Esophagus (tissue), 2 donors: ENCODE data around the gene AUH. TPM values are rescaled to one million over a fixed set of nuclear protein-coding genes. Genes with fewer than 3 reads are reported as not detected.
A peak's percentile ranks its signal among the peaks of the same experiment; 100 is the strongest.

Experiments used
- H3K27ac ChIP-seq, 2 donors: one replicate each; pipeline ENCODE4 v1.5.1; 2013; ENCODE audit warnings: low read depth in 2 of 2, mild to moderate bottlenecking in 2 of 2, inconsistent platforms in 1 of 2, low read length in 1 of 2, moderate library complexity in 1 of 2
- H3K27me3 ChIP-seq, 2 donors: one replicate each; pipeline ENCODE4 v1.6.1; 2013; ENCODE audit warnings: low read length in 2 of 2, control low read depth in 1 of 2, mild to moderate bottlenecking in 1 of 2; ENCODE audit not compliant: insufficient read depth in 2 of 2, control insufficient read depth in 1 of 2
- H3K36me3 ChIP-seq, 2 donors: one replicate each; pipeline ENCODE4 v1.6.1; 2013; ENCODE audit warnings: low read length in 1 of 2; ENCODE audit not compliant: control insufficient read depth in 2 of 2, insufficient read depth in 2 of 2
- H3K4me1 ChIP-seq, 2 donors: one replicate each; pipeline ENCODE4 v1.6.1; 2013; ENCODE audit warnings: low read length in 1 of 2; ENCODE audit not compliant: control insufficient read depth in 2 of 2, insufficient read depth in 2 of 2
- H3K4me3 ChIP-seq, 2 donors: one replicate each; pipeline ENCODE4 v1.5.1; 2013; ENCODE audit warnings: low read length in 2 of 2, mild to moderate bottlenecking in 2 of 2, low read depth in 1 of 2, moderate library complexity in 1 of 2
- H3K9me3 ChIP-seq, 2 donors: one replicate each; pipeline ENCODE4 v1.6.1; 2013; ENCODE audit warnings: mild to moderate bottlenecking in 2 of 2, low read depth in 1 of 2, low read length in 1 of 2, moderate library complexity in 1 of 2; ENCODE audit not compliant: control insufficient read depth in 2 of 2, insufficient read depth in 1 of 2
- WGBS, 2 donors: extraction: QIAGEN DNeasy Blood & Tissue Kit; methylation state at CpG; one replicate each; pipeline ENCODE4 v1.1.7; 2013; 5-methylcytosine and 5-hydroxymethylcytosine counted together
- polyA plus RNA-seq, 2 donors: library from polyadenylated mRNA; stranded (reverse); fragments of 200-250 nt; gene quantifications; one replicate each; pipeline ENCODE4 v1.2.3, GENCODE V29; 2013
- donor health status: healthy with polysubstance abuse.
- donor health status: Bipolar disorder and iron deficiency.

Gene AUH
- polyA plus RNA-seq, 2 donors, result 7.2 to 11.5 TPM

DNA sequence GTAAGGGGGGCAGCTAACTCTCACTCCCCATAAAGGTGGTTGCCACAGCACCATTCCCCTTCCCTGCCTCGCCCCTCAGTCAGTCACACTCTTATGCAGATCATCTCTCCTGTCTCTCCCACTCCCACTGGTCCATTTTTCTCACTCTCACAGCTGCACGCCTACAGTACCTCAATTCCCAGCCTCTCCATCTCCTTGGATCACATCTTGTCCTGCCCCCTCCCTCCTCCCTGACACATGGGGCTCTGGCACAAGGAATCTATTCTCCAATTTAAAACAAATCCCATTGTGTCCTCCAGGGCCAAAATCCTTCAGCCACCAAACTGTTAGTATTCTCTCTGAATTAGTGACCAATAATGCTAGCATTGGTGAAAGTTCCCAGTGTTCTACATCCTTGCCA, 114.4 kb downstream of the AUH start:
- Histone ChIP-seq H3K9me3 (no peaks in the 10 kb centered on the region), H3K27me3 (no peaks in the 10 kb centered on the region), H3K4me1 (peaks cover 0 to 3% of the 10 kb centered on the region in 2 donors), H3K27ac (no peak overlapping the region), H3K4me3 (no peak overlapping the region), H3K36me3 (no peaks in the 10 kb centered on the region)
- 94 to 97% methylated on average over 2 of the region's 2 CpGs for WGBS, 2 donors

GRCh38 chr9:91246846-91247245, 114.9 kb downstream of the AUH start:
- Histone ChIP-seq H3K4me1 (peaks cover 0 to 4% of the 10 kb centered on the region in 2 donors), H3K9me3 (no peaks in the 10 kb centered on the region), H3K36me3 (no peaks in the 10 kb centered on the region), H3K4me3 (no peak overlapping the region), H3K27ac (no peak overlapping the region), H3K27me3 (no peaks in the 10 kb centered on the region)
- 79% methylated on average over 5 of the region's 5 CpGs for WGBS, 2 donors

DNA sequence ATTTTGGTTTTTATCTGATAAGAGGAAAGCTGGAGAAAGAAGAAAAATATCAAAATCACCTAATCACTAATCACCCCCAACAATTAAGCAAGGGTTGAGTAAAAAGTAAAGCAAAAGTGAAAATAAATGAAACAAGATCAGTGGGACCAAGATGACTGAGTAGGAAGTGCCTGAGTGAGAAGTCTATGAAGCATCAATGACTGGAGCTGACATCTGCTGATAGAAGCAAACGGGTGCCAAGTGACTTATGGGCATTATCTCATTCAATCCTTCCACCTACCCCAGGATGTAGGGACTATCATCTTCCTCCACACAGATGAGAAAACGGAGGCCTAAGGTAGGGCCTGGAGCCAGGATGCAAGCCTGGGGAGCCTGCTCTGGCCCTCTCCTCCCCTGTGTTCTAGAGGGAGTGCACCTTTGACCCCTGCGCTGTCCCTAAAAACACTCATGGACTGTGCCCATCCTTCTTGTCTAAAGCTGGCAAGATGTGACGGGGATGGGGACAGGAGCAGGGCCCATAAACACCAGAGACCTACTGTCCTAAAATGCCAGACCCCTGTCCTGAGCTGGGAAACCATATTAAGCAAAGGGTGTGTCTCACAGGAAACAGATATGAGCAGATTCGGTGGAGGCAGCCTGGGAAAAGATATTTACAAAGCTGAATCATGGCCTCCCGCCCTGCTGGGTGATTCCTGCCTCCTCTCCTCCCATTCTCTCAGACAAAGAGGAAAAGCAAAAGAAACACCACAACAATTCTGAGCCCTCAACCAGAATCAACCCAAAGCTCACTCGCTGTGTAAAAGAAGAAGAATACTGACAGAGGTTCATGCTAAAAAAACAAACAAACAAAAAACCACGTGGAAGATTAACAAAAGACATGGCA, 116.0 kb downstream of the AUH start:
- peak overlapping the region in 1 of 2 donors; percentile 2 for H3K27ac ChIP-seq
- no peaks in the 10 kb centered on the region for H3K36me3 ChIP-seq
- H3K9me3 ChIP-seq, result no peaks in the 10 kb centered on the region
- no peaks in the 10 kb centered on the region for H3K27me3 ChIP-seq
- no peak overlapping the region for H3K4me3 ChIP-seq
- WGBS, 2 donors, result 73 to 76% methylated on average over 8 of the region's 8 CpGs
- peaks cover 0 to 4% of the 10 kb centered on the region in 2 donors for H3K4me1 ChIP-seq

GRCh38 chr9:91243029-91243428, 118.7 kb downstream of the AUH start:
- Histone ChIP-seq H3K4me3 (no peak overlapping the region), H3K36me3 (no peaks in the 10 kb centered on the region), H3K27ac (no peak overlapping the region), H3K9me3 (no peaks in the 10 kb centered on the region), H3K4me1 (peaks cover 0 to 4% of the 10 kb centered on the region in 2 donors), H3K27me3 (no peaks in the 10 kb centered on the region)
- 90 to 95% methylated on average over 2 of the region's 2 CpGs for WGBS, 2 donors

DNA sequence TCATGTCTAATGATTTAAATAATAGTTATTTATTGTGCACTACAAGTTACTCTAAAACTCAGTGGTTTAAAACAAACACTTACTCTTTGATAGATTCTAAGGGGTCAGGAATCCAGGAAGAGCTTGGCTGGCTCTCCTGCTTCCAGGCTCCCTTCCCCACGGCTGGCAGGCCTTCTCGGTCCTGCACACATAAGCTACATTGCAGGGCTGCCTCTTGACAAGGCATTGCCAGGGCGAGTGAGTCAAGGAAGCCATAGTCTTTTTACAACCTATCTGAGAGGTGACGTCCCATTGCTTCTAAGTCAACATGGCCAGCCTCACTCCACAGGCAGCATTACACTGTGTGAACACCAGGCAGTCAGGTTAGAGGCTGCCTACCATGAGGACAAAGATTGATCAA, 119.8 kb downstream of the AUH start:
- Histone ChIP-seq H3K27me3 (no peaks in the 10 kb centered on the region), H3K27ac (no peak overlapping the region), H3K36me3 (no peaks in the 10 kb centered on the region), H3K4me1 (peaks cover 0 to 4% of the 10 kb centered on the region in 2 donors), H3K9me3 (no peaks in the 10 kb centered on the region), H3K4me3 (no peak overlapping the region)
- WGBS, 2 donors, result 86 to 87% methylated on average over 4 of the region's 4 CpGs

DNA sequence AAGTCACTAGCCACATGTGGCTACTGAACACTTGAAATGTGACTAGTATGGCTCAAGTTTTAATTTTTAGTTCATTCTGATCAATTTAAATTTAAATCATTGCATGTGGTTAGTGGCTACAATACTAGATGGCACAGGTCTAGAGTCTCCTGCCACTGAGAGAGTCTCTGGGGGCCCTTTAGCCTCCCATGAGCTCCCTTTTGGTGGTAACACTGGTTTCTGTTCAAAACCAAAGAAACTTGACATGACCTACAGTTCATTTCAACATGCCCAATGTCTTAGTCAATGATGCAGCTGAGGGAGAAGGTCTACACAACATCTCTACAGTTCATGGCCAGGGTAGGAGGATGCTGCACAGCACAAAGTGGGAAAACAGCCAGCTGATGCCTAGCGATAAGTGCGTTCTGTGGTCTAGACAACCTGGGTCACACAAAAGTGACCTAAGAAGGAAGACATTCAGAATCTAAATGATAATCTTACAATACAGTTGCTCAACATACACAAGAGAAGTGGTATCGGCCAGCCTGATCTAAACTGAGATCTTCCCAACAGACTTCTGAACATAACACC, 121.0 kb downstream of the AUH start:
- H3K9me3 ChIP-seq, result no peaks in the 10 kb centered on the region
- H3K27me3 ChIP-seq, result no peaks in the 10 kb centered on the region
- H3K27ac ChIP-seq, result no peak overlapping the region
- no peaks in the 10 kb centered on the region for H3K36me3 ChIP-seq
- H3K4me1 ChIP-seq, result peaks cover 0 to 3% of the 10 kb centered on the region in 2 donors
- 98 to 100% methylated on average over 3 of the region's 3 CpGs for WGBS, 2 donors
- no peak overlapping the region for H3K4me3 ChIP-seq

DNA sequence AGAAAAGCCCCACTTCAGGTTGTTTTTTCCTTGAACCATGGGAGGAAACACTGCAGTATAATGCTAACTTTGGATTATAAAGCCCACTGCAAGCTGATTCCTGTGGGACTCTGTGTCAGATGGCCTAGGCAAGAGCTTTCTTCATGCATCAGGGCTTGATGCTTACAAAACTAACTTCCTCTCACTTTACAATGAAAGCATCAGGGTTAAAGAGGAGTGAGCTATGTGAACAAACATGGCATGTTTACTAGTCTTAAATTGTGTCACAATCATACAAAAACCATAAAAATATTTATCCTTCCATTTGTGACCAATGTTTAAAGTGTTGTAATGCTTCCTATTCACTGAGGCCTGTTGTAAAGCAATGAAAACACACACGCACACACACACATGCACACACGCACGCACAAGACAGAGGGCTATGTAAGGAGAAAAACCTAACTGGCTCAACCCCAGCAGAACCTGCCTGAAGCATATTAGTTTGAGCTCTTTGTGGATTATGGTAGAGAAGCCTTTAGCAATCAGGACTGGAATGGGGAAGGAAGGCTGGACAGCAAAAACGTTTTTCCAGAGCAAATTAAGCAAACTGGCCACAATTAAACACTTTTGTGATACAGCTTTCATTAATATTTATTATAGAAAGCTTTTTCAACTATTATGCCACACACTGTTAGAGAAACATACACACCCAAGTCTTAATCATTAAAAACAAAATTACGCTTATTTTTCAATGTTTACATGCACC, 122.2 kb downstream of the AUH start:
- Histone ChIP-seq H3K27ac (no peak overlapping the region), H3K4me1 (peaks cover 0 to 2% of the 10 kb centered on the region in 2 donors), H3K36me3 (no peaks in the 10 kb centered on the region), H3K9me3 (no peaks in the 10 kb centered on the region), H3K4me3 (no peak overlapping the region), H3K27me3 (no peaks in the 10 kb centered on the region)
- 76 to 77% methylated on average over 5 of the region's 5 CpGs for WGBS, 2 donors

DNA sequence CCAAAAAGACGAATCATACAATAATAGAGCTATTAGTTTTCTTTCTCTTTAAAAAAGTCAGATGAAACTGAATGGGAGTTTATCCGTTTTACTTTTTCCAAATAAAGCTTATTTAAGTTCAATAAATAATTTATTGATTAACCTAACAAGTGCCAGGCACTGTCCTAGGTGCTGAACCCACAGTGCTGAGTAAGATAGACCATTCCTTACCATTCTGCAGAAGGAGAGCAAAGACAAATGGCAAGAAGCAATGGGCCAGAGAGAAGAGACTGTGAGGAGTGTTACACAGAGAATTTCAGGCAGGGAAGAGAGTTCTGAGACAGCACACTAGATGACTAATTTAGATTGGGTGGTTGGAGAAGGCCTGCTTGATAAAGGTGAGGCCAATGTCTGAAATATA, 127.2 kb downstream of the AUH start:
- Histone ChIP-seq H3K4me1 (no peaks in the 10 kb centered on the region), H3K9me3 (no peaks in the 10 kb centered on the region), H3K36me3 (no peaks in the 10 kb centered on the region), H3K27me3 (no peaks in the 10 kb centered on the region), H3K4me3 (no peak overlapping the region), H3K27ac (no peak overlapping the region)
- 86% methylated on average over 2 of the region's 2 CpGs for WGBS, 2 donors

- no peaks in the 10 kb centered on the region for H3K4me1 ChIP-seq
- H3K36me3 ChIP-seq, result no peaks in the 10 kb centered on the region
- H3K4me3 ChIP-seq, result no peak overlapping the region
- H3K27me3 ChIP-seq, result no peaks in the 10 kb centered on the region
- no peaks in the 10 kb centered on the region for H3K9me3 ChIP-seq
- whole genome bisulfite sequencing, 2 donors, result 92 to 99% methylated on average over 2 of the region's 2 CpGs
- H3K27ac ChIP-seq, result no peak overlapping the region
Measured at GRCh38 chr9:91231619-91232018, 130.1 kb downstream of the AUH start.
